GM21360 (cell line): ENCODE measurements around the gene UNK.
"Not testable (repeated sequence)": the region's sequence is repeated elsewhere in the genome, so short reads cannot be mapped to it uniquely, and the experiment has no call there.

Experiments
- ATAC-seq: cut with Tn5 transposase; IDR thresholded peaks from one replicate; pipeline ENCODE4 v1.9.1; 2021; ENCODE audit warnings: mild to moderate bottlenecking, moderate library complexity; ENCODE audit not compliant: unreplicated experiment

Gene UNK

GRCh38 chr17:75868730-75869281 is 84.2 kb downstream of the UNK start:
- ATAC-seq, result not testable (repeated sequence)

- no peak for ATAC-seq
Measured at GRCh38 chr17:75869282-75870141, 84.9 kb downstream of the UNK start.

- not testable (repeated sequence) for ATAC-seq
Measured at GRCh38 chr17:75870228-75870627, 85.6 kb downstream of the UNK start.

GRCh38 chr17:75872434-75873351 is 88.1 kb downstream of the UNK start:
- no peak for ATAC-seq

- ATAC-seq, result no peak
Measured at GRCh38 chr17:75873587-75874322, 89.1 kb downstream of the UNK start.

- ATAC-seq, result no peak
Measured at GRCh38 chr17:75874323-75875181, 89.9 kb downstream of the UNK start.
